GM12801 (cell line): ENCODE data around the gene CHMP1A.

Experiments used
- CTCF ChIP-seq: IDR thresholded peaks from one replicate; pipeline ENCODE4 v1.5.1; 2011; ENCODE audit warnings: control low read depth; ENCODE audit not compliant: insufficient read length; ENCODE audit errors: extremely low read depth

CHMP1A gene

GRCh38 chr16:89629827-89630610 is 27.5 kb downstream of the CHMP1A start:
- no peak for TF ChIP-seq CTCF

- TF ChIP-seq CTCF, result no peak
These were observed 32.4 kb downstream of the CHMP1A start for GRCh38 chr16:89624777-89625761.

GRCh38 chr16:89623511-89624261 is 33.8 kb downstream of the CHMP1A start:
- no peak for TF ChIP-seq CTCF

- TF ChIP-seq CTCF, result no peak
These were observed 35.7 kb downstream of the CHMP1A start for GRCh38 chr16:89621698-89622409.

GRCh38 chr16:89621136-89621697 is 36.3 kb downstream of the CHMP1A start:
- no peak for TF ChIP-seq CTCF

- no peak for TF ChIP-seq CTCF
These were observed 37.1 kb downstream of the CHMP1A start for GRCh38 chr16:89620406-89620841.
